Measurements from ENCODE around the gene CDCP2. TPM values are rescaled to one million over a fixed set of nuclear protein-coding genes. Genes with fewer than 3 reads are reported as not detected.

The CDCP2 gene
- 0.24 TPM in 1 of 2 replicates, not detected in the other for total RNA-seq
- 0.07 TPM for total RNA-seq (2013)
- polyA plus RNA-seq: 0.04 and 0.25 TPM in 2 replicates
- 0.29 and 0.43 TPM in 2 replicates for polyA minus RNA-seq

DNA sequence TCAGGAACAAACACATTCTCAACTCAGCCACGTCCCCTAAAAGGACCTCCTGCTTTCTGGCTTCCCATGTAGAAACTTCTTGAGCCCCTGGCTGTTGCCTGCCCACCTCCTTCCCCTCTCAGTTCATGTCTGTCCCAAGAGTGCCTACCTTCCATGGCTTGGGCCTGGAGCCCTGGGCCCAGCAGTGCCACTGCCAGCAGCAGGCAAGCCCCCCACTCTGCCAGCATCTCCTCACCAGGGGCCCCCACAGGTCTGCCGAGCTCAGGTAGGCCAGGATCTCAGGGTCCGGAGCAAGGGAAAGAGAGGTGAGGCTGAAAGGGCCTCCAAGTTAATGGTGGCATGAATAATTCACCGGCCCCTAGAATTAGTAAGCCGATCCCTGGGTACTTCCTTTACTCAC, at the start of gene CDCP2:
CDCP2 (minus strand) TSS at position 305 of the 400 bp plus-strand sequence; CDS start at position 227, 78 bp downstream.
- Histone ChIP-seq H3K9ac (ENCODE audit: low read length) (no peak within 1 kb of the TSS), H3K79me2 (ENCODE audit: control insufficient read depth, insufficient read depth, low read length) (no peaks in the 10 kb centered on the region), H4K20me1 (ENCODE audit: control insufficient read depth, insufficient read depth, low read length, poor library complexity, severe bottlenecking) (no peaks in the 10 kb centered on the region), H3K27me3 (replicated peaks in 1 of 4; ENCODE audit: control extremely low read depth in 1 of 4, control insufficient read depth in 3 of 4, insufficient read depth in 4 of 4, low read length in 3 of 4) (no peaks in the 10 kb centered on the region), H3K9me3 (ENCODE audit: control extremely low read depth in 1 of 3, control insufficient read depth in 2 of 3, insufficient read depth in 1 of 3, low read length in 2 of 3) (no peaks in the 10 kb centered on the region), H3K36me3 (replicated peaks in 1 of 2; ENCODE audit: control extremely low read depth in 1 of 2, control insufficient read depth in 1 of 2, extremely low read depth in 1 of 2, insufficient read depth in 2 of 2, low read length in 1 of 2) (no peaks in the 10 kb centered on the region), H2AFZ (ENCODE audit: insufficient read depth, low read depth, low read length, poor library complexity, severe bottlenecking) (no peak within 1 kb of the TSS), H3K4me3 (ENCODE audit: control extremely low read depth in 1 of 5, extremely low read depth in 1 of 5, insufficient read depth in 1 of 5, low read depth in 2 of 5, low read length in 4 of 5) (no peak within 1 kb of the TSS), H3K27ac (ENCODE audit: low read length in 2 of 2) (no peak within 1 kb of the TSS), H3K4me1 (ENCODE audit: control insufficient read depth in 2 of 2, insufficient read depth in 2 of 2, low read length in 2 of 2) (no peaks in the 10 kb centered on the region), H3K4me2 (replicated peaks; ENCODE audit: low read depth, low read length, poor library complexity, severe bottlenecking) (no peak within 1 kb of the TSS)
- Mint-ChIP-seq H3K9me3 (ENCODE audit: insufficient read depth) (no peaks in the 10 kb centered on the region), H3K4me1 (no peaks in the 10 kb centered on the region), H3K27me3 (no peaks in the 10 kb centered on the region), H3K4me3 (no peak within 1 kb of the TSS), H3K27ac (no peak within 1 kb of the TSS)
- WGBS (ENCODE audit: insufficient coverage): 93% methylated on average over 4 of the region's 5 CpGs
- ChIA-PET POLR2A (no interaction called here), CTCF (no interaction called here)
- ATAC-seq (ENCODE audit: low read depth): no peak
- TF ChIP-seq, protein P1, sequence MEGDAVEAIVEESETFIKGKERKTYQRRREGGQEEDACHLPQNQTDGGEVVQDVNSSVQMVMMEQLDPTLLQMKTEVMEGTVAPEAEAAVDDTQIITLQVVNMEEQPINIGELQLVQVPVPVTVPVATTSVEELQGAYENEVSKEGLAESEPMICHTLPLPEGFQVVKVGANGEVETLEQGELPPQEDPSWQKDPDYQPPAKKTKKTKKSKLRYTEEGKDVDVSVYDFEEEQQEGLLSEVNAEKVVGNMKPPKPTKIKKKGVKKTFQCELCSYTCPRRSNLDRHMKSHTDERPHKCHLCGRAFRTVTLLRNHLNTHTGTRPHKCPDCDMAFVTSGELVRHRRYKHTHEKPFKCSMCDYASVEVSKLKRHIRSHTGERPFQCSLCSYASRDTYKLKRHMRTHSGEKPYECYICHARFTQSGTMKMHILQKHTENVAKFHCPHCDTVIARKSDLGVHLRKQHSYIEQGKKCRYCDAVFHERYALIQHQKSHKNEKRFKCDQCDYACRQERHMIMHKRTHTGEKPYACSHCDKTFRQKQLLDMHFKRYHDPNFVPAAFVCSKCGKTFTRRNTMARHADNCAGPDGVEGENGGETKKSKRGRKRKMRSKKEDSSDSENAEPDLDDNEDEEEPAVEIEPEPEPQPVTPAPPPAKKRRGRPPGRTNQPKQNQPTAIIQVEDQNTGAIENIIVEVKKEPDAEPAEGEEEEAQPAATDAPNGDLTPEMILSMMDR (IDR thresholded peaks at IDR 0.05): no peak
- TF ChIP-seq EZH2 (IDR thresholded peaks at IDR 0.05; ENCODE audit: borderline replicate concordance, insufficient read depth, low read depth, low read length, poor library complexity, severe bottlenecking): no peak
- intact Hi-C loops (cut with micrococcal nuclease): no loop called here
- DNase-seq: no peak

DNA sequence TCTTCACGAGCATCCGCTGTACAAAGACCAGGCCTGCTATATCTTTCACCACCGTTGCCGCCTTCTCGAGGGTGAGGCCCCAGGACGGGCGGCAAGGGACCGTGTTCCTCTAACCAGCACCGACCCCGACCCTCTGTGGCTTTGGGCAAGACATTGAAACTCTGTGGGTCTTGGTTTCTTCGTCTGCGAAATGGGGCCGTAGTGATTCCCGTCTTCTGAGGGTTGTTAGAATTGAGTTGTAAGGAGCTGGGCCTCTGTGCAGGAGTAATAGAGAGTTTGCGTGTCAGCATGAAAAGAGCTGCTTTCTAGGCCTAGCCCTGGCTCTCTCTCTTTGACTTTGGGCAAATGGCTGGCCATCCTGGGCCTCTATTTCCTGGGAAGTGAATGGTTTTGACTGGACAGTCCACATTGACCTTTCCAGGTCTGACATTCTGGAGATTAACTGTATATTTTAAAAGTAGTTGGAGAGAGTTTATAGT, 47.8 kb upstream of the CDCP2 start:
- H4K20me1 ChIP-seq (ENCODE audit: control insufficient read depth, insufficient read depth, low read length, poor library complexity, severe bottlenecking): peaks cover 10% of the 10 kb centered on the region
- peak overlapping the region; percentile 82 for H3K9ac ChIP-seq (ENCODE audit: low read length)
- peaks cover 3 to 7% of the 10 kb centered on the region in 2 experiments for H3K36me3 ChIP-seq (replicated peaks in 1 of 2; ENCODE audit: control extremely low read depth in 1 of 2, control insufficient read depth in 1 of 2, extremely low read depth in 1 of 2, insufficient read depth in 2 of 2, low read length in 1 of 2)
- CTCF ChIA-PET: interaction anchor here (0.5 to 2.5 kb wide), 3 partner anchors 10 to 462 kb away, joined by 3 to 10 read pairs (median 4); no protein-coding TSS in a partner anchor
- no peak for DNase-seq
- no peaks in the 10 kb centered on the region for H3K27me3 ChIP-seq (replicated peaks in 1 of 4; ENCODE audit: control extremely low read depth in 1 of 4, control insufficient read depth in 3 of 4, insufficient read depth in 4 of 4, low read length in 3 of 4)
- Mint-ChIP-seq H3K27me3 (no peaks in the 10 kb centered on the region), H3K27ac (peak overlapping the region; percentile 88), H3K9me3 (ENCODE audit: insufficient read depth) (no peaks in the 10 kb centered on the region), H3K4me3 (peak overlapping the region; percentile 97), H3K4me1 (peaks cover 34% of the 10 kb centered on the region)
- peak overlapping the region; percentile 75 to 98 (median 88) for H3K4me3 ChIP-seq (ENCODE audit: control extremely low read depth in 1 of 5, extremely low read depth in 1 of 5, insufficient read depth in 1 of 5, low read depth in 2 of 5, low read length in 4 of 5)
- H2AFZ ChIP-seq (ENCODE audit: insufficient read depth, low read depth, low read length, poor library complexity, severe bottlenecking): peak overlapping the region; percentile 87
- H3K9me3 ChIP-seq (ENCODE audit: control extremely low read depth in 1 of 3, control insufficient read depth in 2 of 3, insufficient read depth in 1 of 3, low read length in 2 of 3): no peaks in the 10 kb centered on the region
- no peak for ATAC-seq (ENCODE audit: low read depth)
- peaks cover 18 to 21% of the 10 kb centered on the region in 2 donors for H3K4me1 ChIP-seq (ENCODE audit: control insufficient read depth in 2 of 2, insufficient read depth in 2 of 2, low read length in 2 of 2)
- TF ChIP-seq EZH2 (IDR thresholded peaks at IDR 0.05; ENCODE audit: borderline replicate concordance, insufficient read depth, low read depth, low read length, poor library complexity, severe bottlenecking): no peak
- TF ChIP-seq, protein P1 (IDR thresholded peaks at IDR 0.05): no peak
- H3K4me2 ChIP-seq (replicated peaks; ENCODE audit: low read depth, low read length, poor library complexity, severe bottlenecking): peak overlapping the region; percentile 90
- H3K27ac ChIP-seq (ENCODE audit: low read length in 2 of 2): peak overlapping the region; percentile 60 to 77
- POLR2A ChIA-PET: interaction anchor here (1.3 to 2.0 kb wide), 2 partner anchors 207 to 255 kb away, joined by 3 to 4 read pairs; partner anchors contain the start of genes IFT25 and LRRC42
- peaks cover 41% of the 10 kb centered on the region for H3K79me2 ChIP-seq (ENCODE audit: control insufficient read depth, insufficient read depth, low read length)
- WGBS (ENCODE audit: insufficient coverage): 3% methylated on average over 15 of the region's 15 CpGs
- intact Hi-C loops (cut with micrococcal nuclease): loop anchor here (1.0 kb wide), 3 partner anchors 207 to 362 kb away; partner anchors contain the start of gene NDC1
